Colonic mucosa (tissue), 4 donors: ENCODE data around the gene DGKD. TPM values are rescaled to one million over a fixed set of nuclear protein-coding genes. Genes with fewer than 3 reads are reported as not detected.

Experiments
- DNase-seq: peaks from one replicate; pipeline ENCODE4 v3.0.0-alpha.2; 2020
- H3K27ac ChIP-seq: fragments of 200-600 bp; one replicate; pipeline ENCODE4 v1.8.0; 2021
- H3K27me3 ChIP-seq: fragments of 200-600 bp; one replicate; pipeline ENCODE4 v1.8.0; 2021
- H3K36me3 ChIP-seq: fragments of 200-600 bp; one replicate; pipeline ENCODE4 v1.8.0; 2021
- H3K4me1 ChIP-seq: fragments of 200-600 bp; one replicate; pipeline ENCODE4 v1.8.0; 2021; ENCODE audit warnings: mild to moderate bottlenecking
- H3K4me3 ChIP-seq: fragments of 200-600 bp; one replicate; pipeline ENCODE4 v1.8.0; 2021
- H3K9ac ChIP-seq, 2 donors: one replicate each; pipeline ENCODE4 v1.7.0; 2013; ENCODE audit warnings: control low read depth in 2 of 2, low read depth in 2 of 2, low read length in 2 of 2
- H3K9me3 ChIP-seq: fragments of 200-600 bp; one replicate; pipeline ENCODE4 v1.8.0; 2021
- intact Hi-C: fragments of 100-400 bp; cut with DNase I; formaldehyde crosslinking; loops from one replicate; pipeline ENCODE4 v1.14.1; 2022
- total RNA-seq, 2 donors: library from RNA; stranded (reverse); fragmentation: NEBNext Ultra II Directional in 1 of 2; extraction: Animal tissue kit (Norgen Biotek cat#: 25700) in 1 of 2; gene quantifications; one replicate each; pipeline ENCODE4 v1.2.1, GENCODE V29; 2021
- TF ChIP-seq, protein P1 (sequence below): fragments of 200-600 bp; IDR thresholded peaks from one replicate; pipeline ENCODE4 v1.8.0; 2022; ENCODE audit warnings: antibody characterized with exemption, mild to moderate bottlenecking
- donor health status: healthy.
- donor health status: DM: no; HTN: no; CAD: no.
- donor health status: DM: no; HTN: no; CAD: no.

Gene DGKD
- total RNA-seq, 2 donors from 2014 or later: 64.4 to 94.6 TPM

DNA sequence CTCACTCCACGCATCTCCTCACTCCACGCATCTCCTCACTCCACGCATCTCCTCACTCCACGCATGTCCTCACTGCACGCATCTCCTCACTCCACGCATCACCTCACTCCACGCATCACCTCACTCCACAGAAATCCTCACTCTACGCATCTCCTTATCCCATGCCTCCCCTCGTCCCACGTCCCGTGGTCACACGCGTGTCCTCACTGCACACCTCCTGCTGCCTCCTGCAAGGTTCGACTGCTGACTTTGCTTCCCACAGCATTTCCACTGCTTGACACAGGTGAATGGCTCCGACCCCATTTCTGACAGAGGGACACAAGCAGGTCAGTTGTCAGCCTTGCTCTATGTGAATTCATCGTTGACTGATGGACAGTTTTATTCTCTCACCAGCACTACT is 109.3 kb downstream of the DGKD start:
- no peaks in the 10 kb centered on the region for H3K36me3 ChIP-seq
- H3K9ac ChIP-seq: no peak overlapping the region
- no peak overlapping the region for H3K27ac ChIP-seq
- intact Hi-C loops: loop anchor here (10.0 kb wide), 1 partner anchor 251 kb away; the partner anchor contains the start of genes UGT1A4 and UGT1A5
- no peak for DNase-seq
- H3K27me3 ChIP-seq: no peaks in the 10 kb centered on the region
- H3K4me3 ChIP-seq: no peak overlapping the region
- peaks cover 4% of the 10 kb centered on the region for H3K4me1 ChIP-seq
- no peaks in the 10 kb centered on the region for H3K9me3 ChIP-seq
- TF ChIP-seq, protein P1, sequence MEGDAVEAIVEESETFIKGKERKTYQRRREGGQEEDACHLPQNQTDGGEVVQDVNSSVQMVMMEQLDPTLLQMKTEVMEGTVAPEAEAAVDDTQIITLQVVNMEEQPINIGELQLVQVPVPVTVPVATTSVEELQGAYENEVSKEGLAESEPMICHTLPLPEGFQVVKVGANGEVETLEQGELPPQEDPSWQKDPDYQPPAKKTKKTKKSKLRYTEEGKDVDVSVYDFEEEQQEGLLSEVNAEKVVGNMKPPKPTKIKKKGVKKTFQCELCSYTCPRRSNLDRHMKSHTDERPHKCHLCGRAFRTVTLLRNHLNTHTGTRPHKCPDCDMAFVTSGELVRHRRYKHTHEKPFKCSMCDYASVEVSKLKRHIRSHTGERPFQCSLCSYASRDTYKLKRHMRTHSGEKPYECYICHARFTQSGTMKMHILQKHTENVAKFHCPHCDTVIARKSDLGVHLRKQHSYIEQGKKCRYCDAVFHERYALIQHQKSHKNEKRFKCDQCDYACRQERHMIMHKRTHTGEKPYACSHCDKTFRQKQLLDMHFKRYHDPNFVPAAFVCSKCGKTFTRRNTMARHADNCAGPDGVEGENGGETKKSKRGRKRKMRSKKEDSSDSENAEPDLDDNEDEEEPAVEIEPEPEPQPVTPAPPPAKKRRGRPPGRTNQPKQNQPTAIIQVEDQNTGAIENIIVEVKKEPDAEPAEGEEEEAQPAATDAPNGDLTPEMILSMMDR: no peak

- Histone ChIP-seq H3K27ac (no peak overlapping the region), H3K9ac (no peak overlapping the region), H3K4me3 (no peak overlapping the region), H3K4me1 (peaks cover 4% of the 10 kb centered on the region), H3K9me3 (no peaks in the 10 kb centered on the region), H3K36me3 (no peaks in the 10 kb centered on the region), H3K27me3 (no peaks in the 10 kb centered on the region)
- no peak for DNase-seq
- intact Hi-C loops: loop anchor here (10.0 kb wide), 1 partner anchor 251 kb away; the partner anchor contains the start of genes UGT1A4 and UGT1A5
- TF ChIP-seq, protein P1: no peak
Measured at GRCh38 chr2:233464056-233464455, 109.8 kb downstream of the DGKD start.

DNA sequence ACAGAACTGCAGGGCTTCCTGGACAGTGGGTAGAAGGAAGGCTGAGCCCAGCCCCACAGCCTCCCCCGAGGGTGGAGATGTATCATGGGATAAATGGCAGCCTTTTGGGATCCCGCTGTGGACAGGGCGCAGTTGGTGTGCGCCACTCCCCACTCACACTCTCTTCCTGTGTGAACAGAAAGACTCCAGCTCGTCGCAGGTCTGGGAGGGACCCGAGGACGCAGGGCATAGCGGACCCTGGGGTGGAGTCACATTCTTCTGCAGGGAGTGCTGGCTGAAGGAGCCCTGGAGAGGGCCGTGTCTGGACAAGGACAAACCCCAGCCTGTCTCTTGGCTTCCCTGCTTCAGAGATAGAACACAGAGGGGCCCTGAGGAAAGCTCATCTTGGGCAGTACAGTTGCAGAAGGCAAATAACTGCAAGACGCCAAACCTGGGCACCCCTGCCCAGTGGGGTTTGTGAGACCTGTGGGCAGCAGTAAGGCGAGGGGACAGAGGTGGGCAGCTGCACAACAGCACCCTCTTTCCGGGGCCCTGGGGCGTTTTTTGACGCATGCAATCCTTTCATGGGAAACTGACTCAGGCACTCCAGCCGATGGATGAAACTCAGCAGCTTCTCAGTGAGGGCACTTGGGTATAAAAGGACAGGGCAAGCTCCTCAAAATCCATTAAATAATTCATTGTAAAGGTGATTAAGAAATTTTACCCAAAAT is 110.4 kb downstream of the DGKD start:
- H3K27ac ChIP-seq: no peak overlapping the region
- no peak for DNase-seq
- H3K4me3 ChIP-seq: no peak overlapping the region
- no peak overlapping the region for H3K9ac ChIP-seq
- TF ChIP-seq, protein P1: no peak
- no peaks in the 10 kb centered on the region for H3K27me3 ChIP-seq
- no peaks in the 10 kb centered on the region for H3K36me3 ChIP-seq
- H3K9me3 ChIP-seq: no peaks in the 10 kb centered on the region
- intact Hi-C loops: loop anchor here (10.0 kb wide), 1 partner anchor 250 kb away; the partner anchor contains the start of genes UGT1A4 and UGT1A5
- H3K4me1 ChIP-seq: peaks cover 4% of the 10 kb centered on the region

DNA sequence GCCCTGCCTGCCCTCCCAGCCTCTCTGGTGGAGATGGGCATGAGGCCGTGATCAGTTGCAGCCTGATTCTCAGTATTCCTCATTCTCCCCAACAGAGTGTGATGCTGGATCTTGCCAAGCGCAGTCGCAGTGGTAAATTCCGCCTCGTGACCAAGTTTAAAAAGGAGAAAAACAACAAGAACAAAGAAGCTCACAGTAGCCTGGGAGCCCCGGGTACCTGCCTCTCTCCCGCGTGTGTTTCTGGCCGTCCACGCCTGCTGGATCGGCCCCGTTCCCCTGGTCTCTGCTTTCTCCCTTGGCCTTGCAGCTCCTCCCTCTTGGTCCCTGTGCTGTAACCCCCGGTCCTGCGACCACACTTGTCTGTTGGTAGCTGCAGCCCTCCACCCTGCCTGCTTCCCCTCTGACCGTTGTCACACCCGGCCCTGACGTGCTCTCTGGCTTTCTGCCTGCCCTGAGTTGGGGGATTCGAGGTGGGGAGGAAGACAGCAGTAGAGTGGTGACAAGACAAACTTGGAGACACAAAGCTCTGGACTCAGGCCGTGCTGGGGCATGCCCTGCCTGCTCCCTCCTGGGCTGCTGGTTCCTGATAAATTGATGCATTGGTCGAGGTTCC is 112.8 kb downstream of the DGKD start:
- intact Hi-C loops: loop anchor here (10.0 kb wide), 1 partner anchor 248 kb away; the partner anchor contains the start of genes UGT1A4 and UGT1A5
- Histone ChIP-seq H3K36me3 (no peaks in the 10 kb centered on the region), H3K4me3 (no peak overlapping the region), H3K27ac (no peak overlapping the region), H3K27me3 (no peaks in the 10 kb centered on the region), H3K9me3 (no peaks in the 10 kb centered on the region), H3K9ac (no peak overlapping the region), H3K4me1 (no peaks in the 10 kb centered on the region)
- TF ChIP-seq, protein P1: no peak
- DNase-seq: no peak

DNA sequence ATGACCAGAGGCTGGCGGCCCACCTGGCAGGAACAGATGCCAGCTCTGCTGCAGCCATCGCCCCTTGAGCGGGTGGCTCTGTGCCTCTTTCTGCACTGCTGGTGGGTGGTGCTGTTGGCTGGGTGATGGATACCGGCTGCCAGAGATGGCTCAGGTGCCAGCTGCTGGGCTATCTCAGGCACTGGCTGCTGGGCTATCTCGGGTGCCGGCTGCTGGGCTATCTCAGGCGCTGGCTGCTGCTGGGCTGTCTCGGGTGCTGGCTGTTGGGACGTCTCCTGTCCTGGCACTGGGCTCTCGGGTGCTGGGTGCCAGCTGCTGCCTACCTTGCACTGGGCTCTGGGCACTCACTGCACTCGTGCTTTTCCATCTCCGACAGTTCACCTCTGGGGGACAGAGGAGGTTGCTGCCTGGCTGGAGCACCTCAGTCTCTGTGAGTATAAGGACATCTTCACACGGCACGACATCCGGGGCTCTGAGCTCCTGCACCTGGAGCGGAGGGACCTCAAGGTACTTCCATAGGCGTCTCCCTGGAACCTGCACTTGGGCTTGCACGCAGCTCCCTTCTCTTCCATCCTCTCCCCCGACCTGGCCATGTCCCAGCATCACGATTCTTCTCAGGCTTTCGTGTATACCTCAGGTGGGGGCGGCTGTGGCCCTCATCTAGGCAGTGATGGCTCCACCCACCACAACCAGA is 113.9 kb downstream of the DGKD start:
- Histone ChIP-seq H3K4me1 (no peaks in the 10 kb centered on the region), H3K4me3 (no peak overlapping the region), H3K9me3 (no peaks in the 10 kb centered on the region), H3K27ac (no peak overlapping the region), H3K27me3 (no peaks in the 10 kb centered on the region), H3K36me3 (no peaks in the 10 kb centered on the region), H3K9ac (no peak overlapping the region)
- no peak for DNase-seq
- intact Hi-C loops: loop anchor here (10.0 kb wide), 1 partner anchor 247 kb away; the partner anchor contains the start of genes UGT1A4 and UGT1A5
- TF ChIP-seq, protein P1: no peak
